Measurements from ENCODE around the gene ZDBF2. TPM values are rescaled to one million over a fixed set of nuclear protein-coding genes. Genes with fewer than 3 reads are reported as not detected.

ZDBF2 gene
- total RNA-seq (2011; cell fraction: chromatin; rRNA removed; ENCODE audit: low replicate concordance) = 0.12 and 0.95 TPM in 2 replicates
- under 0.01 TPM in 1 of 2 replicates, not detected in the other for total RNA-seq (2011; cell fraction: nucleolus; rRNA removed)
- under 0.01 TPM in 1 of 2 replicates, not detected in the other for total RNA-seq (2011; cell fraction: nucleoplasm; rRNA removed)
- total RNA-seq (2014; rRNA removed) (0.04 TPM in 1 of 2 replicates, not detected in the other), total RNA-seq (2014; rRNA removed; fragmentation: Illumina TruSeq; extraction: Trizol) (0.04 and 0.19 TPM in 2 replicates), total RNA-seq (2015; rRNA removed; fragmentation: Illumina TruSeq; extraction: Trizol) (0.04 TPM in 2 replicates), total RNA-seq (2021) (0.04 TPM in 2 replicates), polyA plus RNA-seq (2011; rRNA removed) (0.03 TPM in 2 replicates), polyA plus RNA-seq (2014; fragmentation: Illumina TruSeq; extraction: Trizol) (0.01 TPM in 2 replicates), polyA plus RNA-seq (2014; fragmentation: Nextera tagmentation; extraction: Ambion mirVana) (not detected), polyA plus RNA-seq (2014; rRNA removed) (0.03 TPM in 1 of 2 replicates, not detected in the other), polyA minus RNA-seq (2011; rRNA and poly(A)+ RNA removed) (0.09 and 0.11 TPM in 2 replicates), Bru-seq, nascent RNA (percentile 22 among the genes with signal in this experiment), BruChase-seq, experiment 1, labeled RNA remaining after a 2-hour chase (percentile 19 among the genes with signal in this experiment), BruChase-seq, experiment 2, labeled RNA remaining after a 6-hour chase (percentile 19 among the genes with signal in this experiment)
- under 0.01 and 0.01 TPM in 2 replicates for polyA plus RNA-seq (2011; cell fraction: cytosol; rRNA removed)
- 0.03 and 0.09 TPM in 2 replicates for polyA plus RNA-seq (2011; cell fraction: nucleus; rRNA removed)
- polyA plus RNA-seq (2012) = 0.05 and 0.17 TPM in 2 replicates
- polyA minus RNA-seq (2011; cell fraction: cytosol; rRNA and poly(A)+ RNA removed) = not detected in 2 replicates
- polyA minus RNA-seq (2011; cell fraction: nucleus; rRNA and poly(A)+ RNA removed) = under 0.01 and 0.11 TPM in 2 replicates
- long read RNA-seq, experiment 1 = 0 reads
- long read RNA-seq, experiment 2 = 0 reads
- long read RNA-seq, experiment 3 = 0 reads

DNA sequence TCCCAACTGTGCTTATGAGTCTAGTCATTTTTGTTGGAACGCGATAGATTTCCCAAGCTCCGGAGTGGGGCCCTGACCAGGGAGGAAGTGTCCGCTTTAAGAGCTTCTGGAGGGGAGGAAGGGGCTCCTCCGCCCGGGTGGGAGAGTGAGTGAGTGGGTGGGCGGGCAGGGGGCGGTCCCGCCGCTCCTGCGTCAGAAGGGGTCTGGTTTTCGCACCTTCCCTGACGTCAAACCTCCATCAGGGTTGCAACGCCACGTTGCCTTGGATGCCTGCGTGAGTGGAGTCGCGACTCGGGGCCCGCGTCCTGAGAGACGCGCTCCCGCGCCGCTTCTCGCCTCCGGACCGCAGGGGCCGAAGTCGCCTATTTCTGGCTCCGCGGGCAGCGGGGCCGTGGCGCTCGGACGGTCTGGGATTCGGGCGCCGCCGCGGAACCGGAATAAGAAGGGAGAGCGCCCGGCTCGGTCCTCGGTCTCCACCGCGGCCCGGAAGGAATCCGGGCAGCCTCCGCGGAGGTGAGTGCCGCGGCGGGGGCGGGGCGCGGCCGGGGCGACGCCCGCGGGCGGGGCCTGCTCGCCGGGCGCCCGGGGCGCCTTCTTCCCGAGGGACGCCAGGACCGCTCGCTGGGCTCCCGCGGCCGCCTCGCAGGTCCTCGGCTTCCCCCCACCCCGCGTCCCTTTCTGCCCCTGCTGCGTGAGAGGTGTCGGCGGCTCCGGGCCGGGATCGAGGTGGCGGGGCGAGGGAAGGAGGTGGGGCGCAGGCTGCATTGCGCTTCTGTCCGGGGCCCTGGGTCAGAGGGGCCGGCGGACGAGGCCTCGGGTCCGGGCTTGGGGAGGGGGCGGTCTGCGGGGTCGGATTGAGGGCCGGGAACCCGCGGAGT is at the start of gene ZDBF2:
ZDBF2 (plus strand) TSS at position 230 of the 878 bp plus-strand sequence. CDS start 7,187 bp downstream, outside the sequence.
- no peaks in the 10 kb centered on the region for H3K36me3 ChIP-seq (ENCODE audit: control insufficient read depth, insufficient read depth, low read length)
- H3K9ac ChIP-seq (ENCODE audit: insufficient read depth in 1 of 2, low read depth in 2 of 2, low read length in 2 of 2) = peak within 1 kb of the TSS in 1 of 2 experiments; percentile 83; a peak in 2 of 4 replicates
- peak; percentile 34 to 69 (median 63) for DNase-seq (ENCODE audit: extremely low read depth in 1 of 4, low spot score in 3 of 4)
- POLR2A ChIA-PET = interaction anchor here (0.7 kb wide), 1 partner anchor 282 kb away, joined by 4 read pairs; no protein-coding TSS in a partner anchor
- no peak for FAIRE-seq
- H3K79me2 ChIP-seq (ENCODE audit: control insufficient read depth, insufficient read depth, low read length) = no peaks in the 10 kb centered on the region
- in situ Hi-C loops (cut with MboI) (no loop called here), intact Hi-C loops (cut with micrococcal nuclease) (no loop called here)
- H3K4me2 ChIP-seq (ENCODE audit: insufficient read depth, low read length) = peak within 1 kb of the TSS; percentile 46; the same call in 1 of the 2 replicates
- CTCF ChIA-PET (ENCODE audit: low intra/inter-chr PET ratio) = no interaction called here
- peak within 1 kb of the TSS; percentile 44 for H3K4me3 ChIP-seq
- BruUV-seq (replicated peaks) = no TSS peak
- peak within 1 kb of the TSS; percentile 72 for H2AFZ ChIP-seq (ENCODE audit: low read depth, low read length)
- H3K4me1 ChIP-seq (replicated peaks in 1 of 2; ENCODE audit: control insufficient read depth in 2 of 2, insufficient read depth in 2 of 2, low read length in 2 of 2) = peaks cover 0 to 12% of the 10 kb centered on the region in 2 experiments; a peak in 2 of 5 replicates
- H3K9me3 ChIP-seq (replicated peaks; ENCODE audit: control insufficient read depth, insufficient read depth, low read depth, low read length) = no peaks in the 10 kb centered on the region
- H3K9me1 ChIP-seq (ENCODE audit: control insufficient read depth, insufficient read depth, low read length) = no peaks in the 10 kb centered on the region
- peak; percentile 95 for ATAC-seq
- no peak within 1 kb of the TSS for H3K27ac ChIP-seq (ENCODE audit: extremely low read depth, low read depth, low read length)
- WGBS (ENCODE audit: insufficient coverage, low coverage, missing lambda C conversion rate) = 13% methylated on average over 13 of the region's 104 CpGs
- peaks cover 4 to 11% of the 10 kb centered on the region in 2 experiments; a peak in 4 of 5 replicates for H3K27me3 ChIP-seq (ENCODE audit: control insufficient read depth in 2 of 2, insufficient read depth in 2 of 2, low read length in 2 of 2)
- no peaks in the 10 kb centered on the region for H4K20me1 ChIP-seq (replicated peaks; ENCODE audit: control insufficient read depth, insufficient read depth, low read length)
- TF ChIP-seq, protein P1, sequence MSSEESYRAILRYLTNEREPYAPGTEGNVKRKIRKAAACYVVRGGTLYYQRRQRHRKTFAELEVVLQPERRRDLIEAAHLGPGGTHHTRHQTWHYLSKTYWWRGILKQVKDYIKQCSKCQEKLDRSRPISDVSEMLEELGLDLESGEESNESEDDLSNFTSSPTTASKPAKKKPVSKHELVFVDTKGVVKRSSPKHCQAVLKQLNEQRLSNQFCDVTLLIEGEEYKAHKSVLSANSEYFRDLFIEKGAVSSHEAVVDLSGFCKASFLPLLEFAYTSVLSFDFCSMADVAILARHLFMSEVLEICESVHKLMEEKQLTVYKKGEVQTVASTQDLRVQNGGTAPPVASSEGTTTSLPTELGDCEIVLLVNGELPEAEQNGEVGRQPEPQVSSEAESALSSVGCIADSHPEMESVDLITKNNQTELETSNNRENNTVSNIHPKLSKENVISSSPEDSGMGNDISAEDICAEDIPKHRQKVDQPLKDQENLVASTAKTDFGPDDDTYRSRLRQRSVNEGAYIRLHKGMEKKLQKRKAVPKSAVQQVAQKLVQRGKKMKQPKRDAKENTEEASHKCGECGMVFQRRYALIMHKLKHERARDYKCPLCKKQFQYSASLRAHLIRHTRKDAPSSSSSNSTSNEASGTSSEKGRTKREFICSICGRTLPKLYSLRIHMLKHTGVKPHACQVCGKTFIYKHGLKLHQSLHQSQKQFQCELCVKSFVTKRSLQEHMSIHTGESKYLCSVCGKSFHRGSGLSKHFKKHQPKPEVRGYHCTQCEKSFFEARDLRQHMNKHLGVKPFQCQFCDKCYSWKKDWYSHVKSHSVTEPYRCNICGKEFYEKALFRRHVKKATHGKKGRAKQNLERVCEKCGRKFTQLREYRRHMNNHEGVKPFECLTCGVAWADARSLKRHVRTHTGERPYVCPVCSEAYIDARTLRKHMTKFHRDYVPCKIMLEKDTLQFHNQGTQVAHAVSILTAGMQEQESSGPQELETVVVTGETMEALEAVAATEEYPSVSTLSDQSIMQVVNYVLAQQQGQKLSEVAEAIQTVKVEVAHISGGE (CRISPR knock-in tag; IDR thresholded peaks at IDR 0.05) = 0 out of 6 replicates have a peak, but pooled peaks of 1 of the 3 experiments have one; percentile 41

All from K562 (cell line).